ENCODE results near the gene OTUB1. TPM values are rescaled to one million over a fixed set of nuclear protein-coding genes. Genes with fewer than 3 reads are reported as not detected.

The OTUB1 gene
- total RNA-seq, 4 donors from 2014 or later: 47.7 to 70.4 (median 53.2) TPM

DNA sequence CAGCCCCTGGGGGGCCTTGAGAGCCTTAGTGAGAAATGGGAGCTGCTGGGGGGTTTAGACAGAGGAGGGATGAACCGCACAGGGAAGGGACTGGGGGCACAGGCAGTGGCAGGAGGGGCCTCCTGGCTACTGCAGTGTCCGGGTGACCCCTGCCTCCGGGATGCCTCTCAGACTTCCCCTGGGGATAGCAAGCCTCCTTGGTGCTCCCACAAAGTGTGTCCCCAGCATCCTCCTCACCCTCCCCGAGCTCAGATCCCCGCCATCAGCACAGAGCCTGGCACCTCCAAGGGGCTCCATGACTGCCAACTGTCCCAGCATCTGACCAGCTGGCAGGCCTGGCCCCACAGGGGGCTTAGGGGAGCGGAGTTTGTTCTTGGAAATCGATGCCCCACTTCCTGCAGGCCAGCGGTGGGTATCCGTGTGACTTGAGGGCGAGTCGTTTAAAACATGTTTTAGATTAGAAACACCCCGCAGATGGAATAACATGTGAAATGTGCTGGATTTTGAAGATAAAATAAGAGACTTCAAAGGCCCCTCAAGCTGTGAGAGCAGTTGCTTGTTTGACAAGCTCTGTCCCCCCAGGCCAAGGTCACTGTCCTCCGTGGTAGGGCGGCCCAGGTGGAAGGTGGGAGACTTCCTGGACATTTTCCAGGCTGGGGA is 36.0 kb downstream of the OTUB1 start:
- WGBS, 2 donors (ENCODE audit: low coverage in 1 of 2): 81% methylated on average over 4 of the region's 14 CpGs; no CpG with 5 or more reads in 1 of the 2 donors
- Histone ChIP-seq H3K9me3 (no peaks in the 10 kb centered on the region), H3K36me3 (no peaks in the 10 kb centered on the region), H3K4me3 (no peak overlapping the region), H3K27me3 (no peaks in the 10 kb centered on the region), H3K27ac (no peak overlapping the region), H3K4me1 (no peaks in the 10 kb centered on the region)
- ATAC-seq: no peak
- no peak for TF ChIP-seq POLR2AphosphoS5 (IDR thresholded peaks at IDR 0.05)
- no peak for TF ChIP-seq CTCF (IDR thresholded peaks at IDR 0.05)
- no peak for TF ChIP-seq POLR2A (IDR thresholded peaks at IDR 0.05)

- Histone ChIP-seq H3K4me3 (no peak overlapping the region), H3K9me3 (no peaks in the 10 kb centered on the region), H3K27ac (peak overlapping the region in 1 of 4 donors; percentile 13), H3K36me3 (no peaks in the 10 kb centered on the region), H3K27me3 (peaks cover 15% of the 10 kb centered on the region), H3K4me1 (peaks cover 0 to 11% (median 0%) of the 10 kb centered on the region in 3 donors)
- TF ChIP-seq POLR2A (IDR thresholded peaks at IDR 0.05) (no peak), POLR2AphosphoS5 (IDR thresholded peaks at IDR 0.05) (no peak), CTCF (IDR thresholded peaks at IDR 0.05) (no peak), EP300 (IDR thresholded peaks at IDR 0.05) (no peak)
- 64 to 87% methylated on average over 11 to 14 of the region's 20 CpGs for WGBS, 2 donors (ENCODE audit: low coverage in 1 of 2)
- no peak for ATAC-seq
Observed at GRCh38 chr11:64023712-64024710, 37.8 kb downstream of the OTUB1 start.

GRCh38 chr11:64025205-64025604 is 39.0 kb downstream of the OTUB1 start:
- ATAC-seq: no peak
- Histone ChIP-seq H3K4me3 (no peak overlapping the region), H3K27ac (no peak overlapping the region), H3K27me3 (peaks cover 21% of the 10 kb centered on the region), H3K4me1 (peaks cover 0 to 11% (median 0%) of the 10 kb centered on the region in 3 donors), H3K9me3 (no peaks in the 10 kb centered on the region), H3K36me3 (no peaks in the 10 kb centered on the region)
- TF ChIP-seq POLR2AphosphoS5 (IDR thresholded peaks at IDR 0.05) (no peak), EP300 (IDR thresholded peaks at IDR 0.05) (no peak), POLR2A (IDR thresholded peaks at IDR 0.05) (no peak), CTCF (IDR thresholded peaks at IDR 0.05) (no peak)
- WGBS, 2 donors (ENCODE audit: low coverage in 1 of 2): 67 to 93% methylated on average over 2 of the region's 4 CpGs

DNA sequence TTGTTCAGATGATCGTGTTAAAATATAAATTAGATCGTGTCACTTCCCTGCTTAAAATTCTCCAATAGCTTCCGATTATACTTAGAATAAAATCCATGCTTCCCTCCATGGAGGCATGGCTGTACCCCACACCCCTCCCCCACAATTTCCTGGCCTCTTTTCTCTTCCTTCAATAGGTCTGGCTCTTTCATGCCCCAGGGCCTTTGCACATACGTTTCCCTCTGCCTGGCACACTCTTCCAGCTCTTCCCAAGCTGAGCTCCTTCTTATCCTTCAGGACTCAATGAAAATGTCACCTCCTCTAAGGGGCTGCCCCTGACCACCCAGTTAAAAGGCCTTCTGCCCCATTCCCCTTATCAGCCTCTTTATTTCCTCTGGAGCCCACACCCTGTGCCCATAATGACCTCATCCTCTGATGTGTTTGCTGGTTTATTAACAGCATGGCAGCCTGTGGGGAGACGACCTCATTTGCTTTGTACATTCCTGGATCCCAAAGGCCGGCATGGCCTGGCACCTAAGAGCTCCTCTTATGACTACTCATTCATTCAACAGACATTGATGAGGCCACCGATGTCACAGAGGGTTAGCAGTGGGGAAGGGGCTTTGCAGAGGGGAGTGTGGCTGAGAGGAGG is 40.5 kb downstream of the OTUB1 start:
- no peaks in the 10 kb centered on the region for H3K9me3 ChIP-seq
- no peaks in the 10 kb centered on the region for H3K36me3 ChIP-seq
- H3K4me1 ChIP-seq: peaks cover 0 to 11% (median 0%) of the 10 kb centered on the region in 3 donors
- TF ChIP-seq CTCF (IDR thresholded peaks at IDR 0.05) (no peak), EP300 (IDR thresholded peaks at IDR 0.05) (no peak), POLR2AphosphoS5 (IDR thresholded peaks at IDR 0.05) (no peak), POLR2A (IDR thresholded peaks at IDR 0.05) (no peak)
- WGBS, 2 donors (ENCODE audit: low coverage in 1 of 2): 90 to 93% methylated on average over 4 of the region's 7 CpGs
- ATAC-seq: no peak
- H3K27me3 ChIP-seq: peaks cover 21% of the 10 kb centered on the region
- no peak overlapping the region for H3K27ac ChIP-seq
- no peak overlapping the region for H3K4me3 ChIP-seq
